D721Med (cell line): ENCODE results near the gene NPLOC4.

Experiments
- DNase-seq: peaks from one replicate; pipeline ENCODE4 v3.0.0; 2011; ENCODE audit warnings: low spot score; ENCODE audit not compliant: insufficient read length
- FAIRE-seq: peaks from 2 replicates; lab custom pipeline; 2011; peaks lifted over from hg19 to GRCh38; lab: Jason Lieb, UNC
- TF ChIP-seq, protein P1 (sequence below): IDR thresholded peaks from 2 replicates; pipeline ENCODE4 v1.5.1; 2012; ENCODE audit warnings: mild to moderate bottlenecking, control low read depth; ENCODE audit not compliant: insufficient read depth; ENCODE audit errors: missing control alignments

NPLOC4 gene

GRCh38 chr17:81672954-81673353, 36.0 kb upstream of the NPLOC4 start:
- TF ChIP-seq, protein P1, sequence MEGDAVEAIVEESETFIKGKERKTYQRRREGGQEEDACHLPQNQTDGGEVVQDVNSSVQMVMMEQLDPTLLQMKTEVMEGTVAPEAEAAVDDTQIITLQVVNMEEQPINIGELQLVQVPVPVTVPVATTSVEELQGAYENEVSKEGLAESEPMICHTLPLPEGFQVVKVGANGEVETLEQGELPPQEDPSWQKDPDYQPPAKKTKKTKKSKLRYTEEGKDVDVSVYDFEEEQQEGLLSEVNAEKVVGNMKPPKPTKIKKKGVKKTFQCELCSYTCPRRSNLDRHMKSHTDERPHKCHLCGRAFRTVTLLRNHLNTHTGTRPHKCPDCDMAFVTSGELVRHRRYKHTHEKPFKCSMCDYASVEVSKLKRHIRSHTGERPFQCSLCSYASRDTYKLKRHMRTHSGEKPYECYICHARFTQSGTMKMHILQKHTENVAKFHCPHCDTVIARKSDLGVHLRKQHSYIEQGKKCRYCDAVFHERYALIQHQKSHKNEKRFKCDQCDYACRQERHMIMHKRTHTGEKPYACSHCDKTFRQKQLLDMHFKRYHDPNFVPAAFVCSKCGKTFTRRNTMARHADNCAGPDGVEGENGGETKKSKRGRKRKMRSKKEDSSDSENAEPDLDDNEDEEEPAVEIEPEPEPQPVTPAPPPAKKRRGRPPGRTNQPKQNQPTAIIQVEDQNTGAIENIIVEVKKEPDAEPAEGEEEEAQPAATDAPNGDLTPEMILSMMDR, result no peak
- FAIRE-seq (no peak), DNase-seq (no peak)

DNA sequence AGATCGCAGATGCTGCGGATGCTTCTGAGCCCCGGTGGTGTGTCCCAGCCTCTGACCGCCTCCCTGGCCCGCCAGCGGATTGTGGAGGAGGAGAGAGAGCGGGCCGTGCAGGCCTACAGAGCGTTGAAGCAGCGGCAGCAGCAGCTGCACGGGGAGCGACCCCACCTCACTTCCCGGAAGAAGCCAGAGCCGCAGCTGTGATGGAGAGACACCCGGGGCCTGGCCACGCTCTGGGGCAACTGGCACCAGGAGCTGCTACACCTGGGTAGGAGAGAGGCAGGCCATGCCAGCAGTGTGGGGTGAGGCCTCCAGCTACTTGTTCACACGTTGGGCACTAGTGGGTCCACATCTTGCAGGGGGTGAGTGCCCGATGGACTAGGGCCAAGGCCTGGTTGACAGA, 35.6 kb upstream of the NPLOC4 start:
- no peak for FAIRE-seq
- no peak for DNase-seq

GRCh38 chr17:81667754-81668153, 30.8 kb upstream of the NPLOC4 start:
- FAIRE-seq (no peak), DNase-seq (no peak)
- TF ChIP-seq, protein P1, result peak; percentile 81

More for the DNA sequence above, 35.6 kb upstream of the NPLOC4 start:
- TF ChIP-seq, protein P1, result no peak

DNA sequence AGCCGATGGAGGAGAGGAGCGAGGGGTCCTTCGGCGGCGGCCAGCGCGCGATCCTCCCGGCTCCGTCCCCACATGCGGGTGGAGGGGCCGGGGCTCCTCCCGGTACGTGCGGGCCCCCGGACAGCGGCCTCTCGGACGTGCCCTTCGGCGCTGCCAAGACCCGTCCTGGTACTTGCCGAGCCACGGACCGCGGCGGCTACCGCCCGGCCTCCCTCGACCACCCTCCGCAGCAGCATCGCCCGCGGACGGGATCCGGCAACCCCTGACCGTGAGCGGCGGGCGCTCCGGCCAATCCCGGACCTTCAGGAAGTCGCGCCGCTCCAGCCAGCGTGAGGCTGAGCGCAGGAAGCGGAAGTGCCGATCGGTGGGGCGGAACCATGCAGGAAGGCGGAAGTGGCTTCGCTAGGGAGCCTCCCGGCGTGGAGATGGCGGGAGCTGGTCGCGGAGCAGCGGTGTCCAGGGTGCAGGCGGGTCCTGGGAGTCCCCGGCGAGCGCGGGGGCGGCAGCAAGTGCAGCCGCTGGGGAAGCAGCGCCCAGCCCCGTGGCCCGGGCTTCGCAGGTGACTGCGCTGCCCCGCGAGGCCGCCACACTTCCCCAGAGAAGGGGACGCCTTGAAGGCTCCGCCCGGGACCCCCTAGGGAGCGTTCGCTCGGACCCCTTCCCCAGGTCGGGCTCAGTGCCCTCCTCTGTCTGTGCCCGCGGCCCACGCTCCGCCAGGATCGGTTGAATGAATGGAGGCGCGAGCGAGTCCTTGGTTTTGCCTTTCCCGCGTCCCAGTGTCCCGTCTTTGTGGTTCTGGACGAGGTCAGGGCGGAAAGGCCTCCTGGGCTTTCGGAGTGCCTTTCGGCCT, 29.7 kb upstream of the NPLOC4 start, which contains the start of the genes CCDC137 and OXLD1:
Gene CCDC137, plus strand, starts transcription at position 396 of the 850 bp plus-strand sequence. Its CDS starts 30 bp downstream, at position 426.
Gene OXLD1, minus strand, starts transcription at position 264 of the 850 bp plus-strand sequence. Its CDS starts 28 bp downstream, at position 236.
- TF ChIP-seq, protein P1, result no peak
- FAIRE-seq (no peak), DNase-seq (peak; percentile 98)

- DNase-seq (no peak), FAIRE-seq (no peak)
- TF ChIP-seq, protein P1, result no peak
These were observed 29.1 kb upstream of the NPLOC4 start for GRCh38 chr17:81666092-81666341.

GRCh38 chr17:81665205-81666091, 28.5 kb upstream of the NPLOC4 start:
- DNase-seq (no peak), FAIRE-seq (no peak)
- TF ChIP-seq, protein P1, result no peak
